Right renal pelvis (tissue), 4 donors: ENCODE data around the gene NBAS. TPM values are rescaled to one million over a fixed set of nuclear protein-coding genes. Genes with fewer than 3 reads are reported as not detected.
A peak's percentile ranks its signal among the peaks of the same experiment; 100 is the strongest.
"Not testable (repeated sequence)": the region's sequence is repeated elsewhere in the genome, so short reads cannot be mapped to it uniquely, and the experiment has no call there.

Source experiments
- DNase-seq, 4 donors: peaks; one replicate each; pipeline ENCODE4 v3.0.0-alpha.2; 2013; ENCODE audit warnings: low read depth in 4 of 4, low spot score in 3 of 4, missing footprints in 1 of 4
- polyA plus RNA-seq, 4 donors: library from polyadenylated mRNA; unstranded; fragments of 120-200 nt; gene quantifications; one replicate each; pipeline ENCODE4 v1.2.1, GENCODE V29; 2013; ENCODE audit not compliant: insufficient read length in 4 of 4

Gene NBAS
- polyA plus RNA-seq, 4 donors = 49.6 to 58.1 (median 56.3) TPM

DNA sequence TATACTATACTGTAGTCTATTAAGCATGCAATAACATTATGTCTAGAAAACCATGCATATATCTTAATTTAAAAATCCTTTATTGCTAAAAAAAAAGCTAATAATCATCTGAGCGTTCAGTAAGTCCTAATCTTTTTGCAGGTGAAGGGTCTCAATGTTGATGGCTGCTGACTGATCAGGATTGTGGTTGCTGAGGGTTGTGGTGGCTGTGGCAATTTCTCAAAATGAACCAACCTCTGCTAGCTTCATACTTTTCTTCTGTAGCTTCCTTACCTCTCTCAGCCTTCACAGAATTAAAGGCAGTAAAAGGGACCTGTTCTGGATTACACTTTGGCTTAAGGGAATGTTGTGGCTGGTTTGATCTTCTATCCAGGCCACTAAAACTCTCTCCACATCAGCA lies 235.8 kb downstream of the NBAS start:
- DNase-seq = no peak

DNA sequence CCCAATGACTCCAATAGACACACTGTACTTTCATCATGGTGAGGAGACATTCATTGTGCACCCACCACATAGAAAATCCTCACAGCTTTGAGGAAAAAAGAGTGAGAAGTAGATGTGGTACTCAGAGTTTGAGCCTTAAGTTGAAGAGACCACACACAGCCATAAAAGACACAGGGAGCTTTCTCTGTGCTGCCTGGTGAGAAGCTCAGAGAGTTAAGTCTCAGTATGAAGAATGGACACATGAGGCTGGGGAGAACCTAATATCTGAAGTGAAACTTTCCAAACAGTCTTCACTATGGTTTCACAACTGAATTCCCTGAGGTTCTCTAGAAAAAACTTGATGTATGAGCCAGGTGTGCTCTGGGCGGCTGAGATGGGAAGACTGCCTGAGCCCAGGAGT lies 237.9 kb downstream of the NBAS start:
- no peak for DNase-seq

GRCh38 chr2:15321481-15321880 lies 239.7 kb downstream of the NBAS start:
- not testable (repeated sequence) for DNase-seq

GRCh38 chr2:15316370-15316814 lies 244.7 kb downstream of the NBAS start:
- DNase-seq = no peak

DNA sequence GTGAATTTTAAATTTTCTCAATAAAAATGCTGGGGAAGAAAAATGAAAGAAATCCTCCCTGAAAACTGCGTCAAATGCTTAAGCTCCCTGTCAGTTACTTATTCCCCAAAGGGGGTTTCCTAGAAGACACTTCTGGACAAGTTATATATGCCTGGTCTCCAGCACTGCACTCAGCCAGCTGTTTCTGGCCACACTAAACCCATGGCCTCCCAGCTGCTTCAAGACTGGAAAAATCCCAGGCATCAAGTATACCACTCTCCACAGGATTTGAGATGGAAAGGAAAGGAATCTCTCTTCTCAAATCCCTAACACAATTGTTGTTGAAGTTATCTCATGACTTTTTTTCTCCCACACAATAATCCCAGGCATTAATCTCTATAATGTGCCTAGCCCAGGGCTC lies 245.7 kb downstream of the NBAS start:
- no peak for DNase-seq

DNA sequence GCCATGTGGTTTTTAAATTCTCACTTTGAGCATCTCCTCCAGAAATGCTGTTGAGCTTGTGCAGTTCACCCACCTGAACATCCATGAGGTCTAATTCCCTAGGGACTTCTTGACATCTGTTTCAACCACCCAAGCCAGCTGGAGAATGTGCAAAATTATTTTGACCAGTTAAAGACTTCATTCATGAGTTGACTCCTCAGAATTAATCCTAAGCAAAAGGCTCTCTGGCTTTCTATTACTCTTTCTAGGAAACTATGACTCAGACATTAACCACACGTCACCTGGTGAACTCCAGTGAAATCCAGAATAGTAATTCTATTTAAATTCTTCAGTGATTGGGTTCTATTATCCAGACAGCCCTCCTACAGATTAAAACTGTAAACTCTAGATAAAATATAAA lies 247.5 kb downstream of the NBAS start:
- DNase-seq = no peak

GRCh38 chr2:15311926-15312325 lies 249.2 kb downstream of the NBAS start:
- DNase-seq = no peak

DNA sequence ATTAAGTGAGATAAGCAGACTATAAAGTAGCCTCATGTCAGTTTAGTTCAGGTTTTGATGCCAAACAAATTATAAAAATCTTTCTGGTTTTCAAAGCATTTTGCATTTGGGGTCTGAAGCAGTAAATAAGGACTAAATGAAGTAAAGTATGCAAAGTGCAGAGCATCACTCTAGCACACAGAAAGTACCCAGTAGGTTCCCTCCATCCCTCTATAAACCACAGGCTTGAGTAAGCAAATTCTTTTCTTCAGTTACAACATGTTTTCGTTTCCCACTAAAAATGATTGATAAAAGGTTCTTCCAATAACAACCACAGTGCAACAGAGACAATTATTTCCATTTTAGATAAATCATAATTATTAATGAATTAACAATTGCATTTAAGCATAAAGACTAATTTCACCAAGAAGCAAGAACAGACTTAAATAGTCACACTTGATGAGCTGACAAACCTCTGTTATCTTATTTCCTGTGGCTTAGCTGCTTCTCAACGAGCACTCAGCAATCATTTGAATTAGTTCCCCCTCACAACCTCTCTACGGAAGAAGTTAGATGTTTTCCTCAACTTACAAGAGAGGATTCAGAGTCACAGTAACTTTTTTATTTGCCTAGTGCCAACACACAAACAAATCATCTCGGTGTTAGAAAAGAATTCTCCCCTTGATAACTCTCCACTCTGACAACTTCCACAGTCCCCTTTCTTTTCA lies 249.8 kb downstream of the NBAS start:
- no peak for DNase-seq

GRCh38 chr2:15307526-15307925 lies 253.6 kb downstream of the NBAS start:
- DNase-seq = no peak

GRCh38 chr2:15306706-15307105 lies 254.4 kb downstream of the NBAS start:
- no peak for DNase-seq

GRCh38 chr2:15303874-15304273 lies 257.3 kb downstream of the NBAS start:
- no peak for DNase-seq

- no peak for DNase-seq
These were observed 259.0 kb downstream of the NBAS start for GRCh38 chr2:15302154-15302553.

- DNase-seq = no peak
These were observed 260.2 kb downstream of the NBAS start for GRCh38 chr2:15300624-15301573.

DNA sequence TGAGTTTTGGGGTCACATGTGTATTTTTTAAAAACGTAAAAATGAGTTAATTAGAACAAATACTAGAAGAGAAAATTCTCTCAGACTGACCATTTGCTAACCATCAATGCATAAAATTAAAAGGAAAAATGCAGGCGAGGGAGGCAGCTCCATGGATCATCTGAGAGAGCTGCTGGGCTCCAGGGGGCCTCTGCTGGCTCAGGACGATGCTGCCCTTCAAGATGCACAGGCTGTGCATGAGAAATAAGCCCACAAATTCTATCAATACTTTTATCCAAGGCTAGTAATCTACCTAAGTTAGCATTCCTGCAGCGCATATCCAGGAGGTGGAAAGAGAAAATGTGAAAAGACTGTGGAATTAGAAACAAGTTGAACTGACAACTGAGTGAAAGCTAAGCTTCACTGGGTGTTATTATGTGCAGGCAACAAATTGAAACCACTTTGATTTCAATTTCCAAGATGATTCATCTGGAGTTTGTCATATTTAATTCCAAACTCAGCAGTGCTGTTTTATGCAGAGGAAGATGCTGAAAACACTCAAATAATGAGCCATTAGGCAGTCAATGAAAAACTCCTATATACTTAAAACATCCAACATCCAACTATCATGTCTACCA lies 261.1 kb downstream of the NBAS start:
- DNase-seq = no peak

- DNase-seq = peak in 1 of 4 donors; percentile 18
These were observed 262.4 kb downstream of the NBAS start for GRCh38 chr2:15298770-15299169.

DNA sequence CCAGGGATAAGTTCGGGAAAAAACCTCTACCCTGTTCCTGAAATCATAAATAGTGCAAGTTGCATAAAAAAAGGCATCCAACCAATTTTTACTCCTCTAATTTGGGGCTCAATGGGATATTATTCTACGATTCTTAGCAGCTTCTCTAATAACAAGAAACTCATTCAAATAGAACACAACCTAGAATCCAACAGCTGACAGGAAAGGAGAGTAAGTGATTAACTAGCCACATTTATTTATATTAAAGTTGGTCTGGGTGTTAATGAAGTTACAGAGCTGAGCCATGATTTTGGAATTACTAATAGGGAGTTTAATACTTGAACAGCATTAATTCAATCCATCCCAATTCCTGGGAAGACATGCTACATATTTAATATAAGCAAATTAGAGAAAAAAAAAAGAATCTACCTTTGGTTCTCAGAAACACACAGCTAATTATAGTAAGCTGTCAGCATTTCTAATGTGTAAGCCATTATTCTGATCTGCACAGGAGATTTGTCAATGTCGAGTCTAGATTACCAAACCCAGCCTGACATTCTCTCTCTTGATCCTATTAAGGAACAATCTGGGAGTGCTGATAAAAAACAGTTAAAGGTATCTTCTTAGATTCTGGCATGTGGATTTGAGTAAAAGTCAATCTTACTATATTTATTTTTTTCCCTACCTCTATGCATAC lies 267.7 kb downstream of the NBAS start:
- no peak for DNase-seq

DNA sequence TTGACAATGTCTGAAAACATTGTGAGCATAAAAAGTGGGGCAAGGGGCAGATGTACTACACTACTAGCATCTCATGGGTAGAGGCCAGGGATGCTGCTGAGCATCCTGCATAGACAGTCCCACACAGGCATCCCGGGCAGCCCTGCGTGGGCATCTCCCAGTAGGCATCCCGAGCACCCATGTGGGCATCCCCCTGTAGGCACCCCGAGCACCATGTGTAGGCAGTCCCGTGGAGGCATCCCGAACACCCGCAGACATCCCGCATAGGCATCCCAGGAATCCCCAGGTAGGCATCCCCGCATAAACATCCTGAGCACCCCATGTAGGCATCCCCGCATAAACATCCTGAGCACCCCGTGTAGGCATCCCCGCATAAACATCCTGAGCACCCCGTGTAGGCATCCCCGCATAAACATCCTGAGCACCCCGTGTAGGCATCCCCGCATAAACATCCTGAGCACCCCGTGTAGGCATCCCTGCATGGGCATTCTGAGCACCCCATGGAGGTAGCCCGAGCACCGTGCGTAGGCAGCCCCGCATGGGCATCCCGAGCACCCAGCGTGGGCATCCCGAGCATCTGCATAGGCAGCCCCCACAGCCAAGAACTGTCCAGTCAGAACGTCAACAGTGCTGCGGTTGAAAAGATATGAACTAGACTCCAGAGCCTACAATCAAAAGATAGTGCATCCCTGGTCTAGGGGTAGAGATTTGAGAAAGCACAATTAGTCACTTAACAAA lies 273.5 kb downstream of the NBAS start:
- no peak for DNase-seq

DNA sequence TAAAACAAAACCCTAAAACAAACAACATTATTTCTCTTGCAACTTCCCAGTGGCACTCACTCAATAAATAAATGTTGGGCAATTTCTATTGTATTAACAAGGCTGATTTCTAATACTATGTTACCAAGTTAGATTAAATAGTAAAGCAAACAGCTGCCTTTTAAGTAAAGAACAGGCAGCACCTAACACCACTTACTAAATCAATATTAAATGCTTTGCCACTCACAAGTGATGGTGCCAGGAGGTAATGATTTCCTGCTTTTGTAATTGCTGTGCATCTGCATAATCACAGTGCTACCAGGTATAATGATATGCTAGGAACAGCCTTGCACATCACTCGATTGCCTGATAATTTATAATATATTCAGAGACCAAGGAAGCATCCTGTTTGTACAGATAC lies 276.5 kb downstream of the NBAS start:
- DNase-seq = no peak

DNA sequence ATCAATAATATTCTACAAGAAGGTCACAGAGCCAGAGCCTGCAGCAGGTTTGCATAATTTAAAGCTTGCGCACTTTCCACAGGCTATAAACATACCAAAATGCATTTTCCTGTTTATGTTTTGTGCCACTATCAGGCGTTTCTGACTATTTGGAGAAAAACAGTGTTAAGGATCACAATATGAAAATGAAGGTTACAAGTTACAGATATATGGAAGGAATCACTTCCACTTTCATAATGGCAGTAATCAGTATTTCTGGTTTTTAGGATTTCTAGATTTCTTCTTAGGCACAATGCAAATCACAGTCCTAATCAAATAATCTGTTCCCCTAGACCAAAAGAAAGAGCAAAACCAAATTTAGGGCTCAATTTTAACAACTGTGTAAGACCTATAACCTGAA lies 279.5 kb downstream of the NBAS start:
- DNase-seq = no peak
